ENCODE measurements around the gene NACAD. TPM values are rescaled to one million over a fixed set of nuclear protein-coding genes. Genes with fewer than 3 reads are reported as not detected.

Gene NACAD
- total RNA-seq, 1 donor from 2014 or later: 1.4 TPM

Other genes starting within 250 kb of the NACAD start
- gene H2AZ2, start 240.9 kb downstream of the NACAD start, total RNA-seq (ENCODE audit: insufficient read depth, low replicate concordance): 117 TPM
- gene PURB, start 203.4 kb downstream of the NACAD start, total RNA-seq (ENCODE audit: insufficient read depth, low replicate concordance): 40.0 TPM
- 6.5 TPM for gene MYO1G, start 110.0 kb downstream of the NACAD start, total RNA-seq (ENCODE audit: insufficient read depth, low replicate concordance)
- gene CCM2, start 88.8 kb downstream of the NACAD start, total RNA-seq (ENCODE audit: insufficient read depth, low replicate concordance): 21.4 TPM
- 63.3 TPM for gene TBRG4, start 22.7 kb upstream of the NACAD start, total RNA-seq (ENCODE audit: insufficient read depth, low replicate concordance)
- 3.1 TPM for gene RAMP3, start 68.8 kb upstream of the NACAD start, total RNA-seq (ENCODE audit: insufficient read depth, low replicate concordance)